MM.1S (cell line): ENCODE results near the gene PPFIA2.

Experiments
- DNase-seq: peaks from one replicate; pipeline ENCODE4 v3.0.0-alpha.2; 2015
- H2AFZ ChIP-seq: fragments of 300-600 bp; sonication (generic); 2 replicates; pipeline ENCODE4 v1.6.0; 2016; ENCODE audit warnings: antibody characterized with exemption, low read length
- H3F3A ChIP-seq: fragments of 300-600 bp; sonication (generic); 2 replicates; pipeline ENCODE4 v1.6.1; 2016; ENCODE audit warnings: mild to moderate bottlenecking, antibody characterized with exemption, low read length, moderate library complexity, mixed read lengths; ENCODE audit not compliant: insufficient read depth
- H3K27ac ChIP-seq: fragments of 300-600 bp; sonication (generic); 2 replicates; pipeline ENCODE4 v1.5.1; 2016; ENCODE audit warnings: mild to moderate bottlenecking, low read length
- H3K27me3 ChIP-seq: fragments of 300-600 bp; sonication (generic); replicated peaks from 2 replicates; pipeline ENCODE4 v1.6.0; 2016; ENCODE audit warnings: low read length; ENCODE audit not compliant: insufficient read depth
- H3K36me3 ChIP-seq: fragments of 300-600 bp; sonication (generic); replicated peaks from 2 replicates; pipeline ENCODE4 v1.6.1; 2016; ENCODE audit warnings: mild to moderate bottlenecking, low read length, mixed read lengths; ENCODE audit not compliant: insufficient read depth
- H3K4me1 ChIP-seq: fragments of 300-600 bp; sonication (generic); 2 replicates; pipeline ENCODE4 v1.6.1; 2016; ENCODE audit warnings: low read length, mixed read lengths
- H3K4me2 ChIP-seq: fragments of 300-600 bp; sonication (generic); 2 replicates; pipeline ENCODE4 v1.6.0; 2016; ENCODE audit warnings: low read depth, low read length
- H3K4me3 ChIP-seq: fragments of 300-600 bp; sonication (generic); 2 replicates; pipeline ENCODE4 v1.5.1; 2016; ENCODE audit warnings: low read length, mixed read lengths
- H3K79me2 ChIP-seq: fragments of 300-600 bp; sonication (generic); 2 replicates; pipeline ENCODE4 v1.6.1; 2016; ENCODE audit warnings: mixed run types, low read length, mixed read lengths
- H3K9ac ChIP-seq: fragments of 300-600 bp; sonication (generic); 2 replicates; pipeline ENCODE4 v1.6.1; 2016; ENCODE audit warnings: low read length, mixed read lengths
- H3K9me2 ChIP-seq: fragments of 300-600 bp; sonication (generic); replicated peaks from 2 replicates; pipeline ENCODE4 v1.6.1; 2016; ENCODE audit warnings: mild to moderate bottlenecking, low read length, mixed read lengths; ENCODE audit not compliant: insufficient read depth
- H3K9me3 ChIP-seq: fragments of 300-600 bp; sonication (generic); replicated peaks from 2 replicates; pipeline ENCODE4 v1.6.1; 2016; ENCODE audit warnings: mild to moderate bottlenecking, low read length, mixed read lengths; ENCODE audit not compliant: insufficient read depth
- H4K20me1 ChIP-seq: fragments of 300-600 bp; sonication (generic); 2 replicates; pipeline ENCODE4 v1.6.1; 2016; ENCODE audit warnings: mild to moderate bottlenecking, low read length, moderate library complexity, mixed read lengths; ENCODE audit not compliant: insufficient read depth
- EZH2 ChIP-seq: fragments of 300-600 bp; sonication (generic); optimal IDR thresholded peaks from 2 replicates; pipeline ENCODE3; 2017; ENCODE audit warnings: low read depth, mild to moderate bottlenecking, antibody characterized with exemption, low read length, mixed read lengths
- EZH2phosphoT487 ChIP-seq: fragments of 300-600 bp; sonication (generic); IDR thresholded peaks from 2 replicates; pipeline ENCODE4 v1.6.1; 2018; ENCODE audit warnings: antibody characterized with exemption, low read length
- TF ChIP-seq, protein P1 (sequence below): fragments of 300-600 bp; sonication (generic); IDR thresholded peaks from 2 replicates; pipeline ENCODE4 v1.5.1; 2016; ENCODE audit warnings: antibody characterized with exemption, low read length, mixed read lengths

Gene PPFIA2

DNA sequence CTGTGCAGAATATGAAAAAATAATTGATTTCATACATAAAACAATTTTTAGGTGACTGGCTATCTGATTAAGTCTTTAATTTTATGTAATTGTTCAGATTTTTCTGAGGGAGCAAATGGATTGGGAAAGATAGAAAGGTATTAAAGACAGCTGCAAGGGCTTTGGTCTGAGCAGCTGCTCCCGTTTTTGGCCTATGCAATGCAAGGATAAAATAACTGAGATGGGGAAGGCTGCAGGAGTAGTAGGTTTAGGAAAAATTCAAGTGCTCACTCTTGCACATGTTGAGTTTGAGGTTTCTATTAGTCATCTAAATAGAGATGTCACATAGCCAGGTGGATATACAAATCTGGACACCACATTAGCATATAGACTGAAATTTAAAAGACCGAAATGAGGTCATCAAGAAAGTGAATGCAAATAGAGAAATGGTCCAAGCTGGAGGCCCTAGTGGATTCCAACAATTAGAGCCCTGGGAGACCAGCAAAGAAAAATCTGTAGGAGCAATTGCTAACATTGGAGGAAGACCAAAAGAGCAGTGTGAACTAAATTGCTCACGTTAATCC lies 144.0 kb downstream of the PPFIA2 start:
- H3K4me3 ChIP-seq = no peak overlapping the region
- DNase-seq = no peak

GRCh38 chr12:81610955-81611889 lies 147.9 kb downstream of the PPFIA2 start:
- Histone ChIP-seq H3K36me3 (no peaks in the 10 kb centered on the region), H3K27ac (no peak overlapping the region), H3K4me2 (0 out of 2 replicates have a peak overlapping the region, but pooled peaks have one; percentile 7), H2AFZ (peak overlapping the region; percentile 76), H3K27me3 (no peaks in the 10 kb centered on the region), H3K9ac (no peak overlapping the region), H3K9me2 (no peaks in the 10 kb centered on the region), H3K9me3 (no peaks in the 10 kb centered on the region), H3K4me3 (0 out of 2 replicates have a peak overlapping the region, but pooled peaks have one; percentile 21), H3F3A (no peaks in the 10 kb centered on the region), H4K20me1 (no peaks in the 10 kb centered on the region), H3K79me2 (no peaks in the 10 kb centered on the region), H3K4me1 (no peaks in the 10 kb centered on the region)
- DNase-seq = peak; percentile 30
- TF ChIP-seq EZH2phosphoT487 = no peak
- TF ChIP-seq, protein P1, sequence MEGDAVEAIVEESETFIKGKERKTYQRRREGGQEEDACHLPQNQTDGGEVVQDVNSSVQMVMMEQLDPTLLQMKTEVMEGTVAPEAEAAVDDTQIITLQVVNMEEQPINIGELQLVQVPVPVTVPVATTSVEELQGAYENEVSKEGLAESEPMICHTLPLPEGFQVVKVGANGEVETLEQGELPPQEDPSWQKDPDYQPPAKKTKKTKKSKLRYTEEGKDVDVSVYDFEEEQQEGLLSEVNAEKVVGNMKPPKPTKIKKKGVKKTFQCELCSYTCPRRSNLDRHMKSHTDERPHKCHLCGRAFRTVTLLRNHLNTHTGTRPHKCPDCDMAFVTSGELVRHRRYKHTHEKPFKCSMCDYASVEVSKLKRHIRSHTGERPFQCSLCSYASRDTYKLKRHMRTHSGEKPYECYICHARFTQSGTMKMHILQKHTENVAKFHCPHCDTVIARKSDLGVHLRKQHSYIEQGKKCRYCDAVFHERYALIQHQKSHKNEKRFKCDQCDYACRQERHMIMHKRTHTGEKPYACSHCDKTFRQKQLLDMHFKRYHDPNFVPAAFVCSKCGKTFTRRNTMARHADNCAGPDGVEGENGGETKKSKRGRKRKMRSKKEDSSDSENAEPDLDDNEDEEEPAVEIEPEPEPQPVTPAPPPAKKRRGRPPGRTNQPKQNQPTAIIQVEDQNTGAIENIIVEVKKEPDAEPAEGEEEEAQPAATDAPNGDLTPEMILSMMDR = peak; percentile 53

More for the DNA sequence above, 144.0 kb downstream of the PPFIA2 start:
- Histone ChIP-seq H4K20me1 (no peaks in the 10 kb centered on the region), H3K27me3 (no peaks in the 10 kb centered on the region), H3F3A (no peaks in the 10 kb centered on the region), H3K36me3 (no peaks in the 10 kb centered on the region), H3K79me2 (no peaks in the 10 kb centered on the region), H3K27ac (no peak overlapping the region), H3K4me1 (no peaks in the 10 kb centered on the region), H3K4me2 (no peak overlapping the region), H3K9me3 (no peaks in the 10 kb centered on the region), H3K9ac (no peak overlapping the region), H3K9me2 (no peaks in the 10 kb centered on the region), H2AFZ (no peak overlapping the region)
- TF ChIP-seq, protein P1 = no peak
- no peak for TF ChIP-seq EZH2phosphoT487
- TF ChIP-seq EZH2 = no peak

DNA sequence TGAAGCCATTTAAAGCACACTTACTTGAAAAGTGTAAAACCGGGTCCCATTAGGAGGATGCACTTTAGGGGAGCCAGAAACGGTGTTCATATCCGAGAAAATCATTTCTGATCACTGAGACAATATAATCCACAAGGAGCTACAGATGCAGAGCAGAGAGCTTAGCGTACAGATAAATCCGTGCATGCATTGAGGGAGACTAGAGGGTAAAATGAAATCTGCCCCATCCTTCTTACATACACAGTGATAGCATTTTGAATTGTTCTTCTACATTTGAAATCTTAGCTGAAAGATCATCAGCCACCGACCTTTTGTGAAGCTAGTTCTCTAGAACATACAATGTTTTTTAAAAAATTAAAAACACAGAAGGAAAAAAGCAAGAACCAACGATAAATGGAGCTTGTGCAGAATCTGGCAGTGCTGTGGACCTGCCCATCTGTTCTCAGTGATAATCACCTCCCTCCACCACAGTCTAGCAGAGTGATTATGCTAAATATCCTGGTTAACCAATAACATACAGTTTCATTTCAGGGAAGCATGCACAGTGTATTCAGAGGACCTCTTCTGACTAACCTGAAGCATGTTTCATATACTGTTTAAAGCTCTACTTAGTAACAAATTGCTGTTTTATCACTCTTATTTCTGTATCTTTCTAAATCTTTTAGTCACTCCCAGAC lies 161.1 kb downstream of the PPFIA2 start:
- TF ChIP-seq EZH2 = no peak
- no peak for TF ChIP-seq EZH2phosphoT487
- TF ChIP-seq, protein P1 = no peak

More for the DNA sequence above, 161.1 kb downstream of the PPFIA2 start:
- Histone ChIP-seq H3K4me2 (no peak overlapping the region), H3F3A (no peaks in the 10 kb centered on the region), H2AFZ (no peak overlapping the region), H4K20me1 (no peaks in the 10 kb centered on the region), H3K9ac (no peak overlapping the region), H3K27me3 (no peaks in the 10 kb centered on the region), H3K9me2 (no peaks in the 10 kb centered on the region), H3K36me3 (no peaks in the 10 kb centered on the region), H3K9me3 (no peaks in the 10 kb centered on the region), H3K4me3 (no peak overlapping the region), H3K27ac (no peak overlapping the region), H3K4me1 (no peaks in the 10 kb centered on the region), H3K79me2 (no peaks in the 10 kb centered on the region)
- peak; percentile 18 for DNase-seq
